Nephron progenitor cell (in vitro differentiated cells): ENCODE measurements around the gene SHC2.

Experiments
- DNase-seq: peaks from one replicate; pipeline ENCODE4 v3.0.0; 2021
- H3K27ac Mint-ChIP-seq: 2 replicates; pipeline ENCODE4 v1.8.0; 2021; ENCODE audit warnings: mild to moderate bottlenecking, moderate library complexity, mixed read lengths
- H3K27me3 Mint-ChIP-seq: 2 replicates; pipeline ENCODE4 v1.8.0; 2021; ENCODE audit warnings: mild to moderate bottlenecking, low read depth, mixed read lengths; ENCODE audit not compliant: poor library complexity
- H3K36me3 Mint-ChIP-seq: 2 replicates; pipeline ENCODE4 v1.8.0; 2021; ENCODE audit warnings: low read depth, mixed read lengths
- H3K4me1 Mint-ChIP-seq: 2 replicates; pipeline ENCODE4 v1.8.0; 2021; ENCODE audit warnings: mixed read lengths
- H3K4me3 Mint-ChIP-seq: 2 replicates; pipeline ENCODE4 v1.8.0; 2021; ENCODE audit warnings: mild to moderate bottlenecking, moderate library complexity, mixed read lengths
- H3K9me3 Mint-ChIP-seq: 2 replicates; pipeline ENCODE4 v1.8.0; 2021; ENCODE audit warnings: mild to moderate bottlenecking, moderate library complexity, mixed read lengths
- TF ChIP-seq, protein P1 (sequence below): fragments of 200-600 bp; sonication (generic); IDR thresholded peaks from 2 replicates; pipeline ENCODE4 v1.5.0; 2021; ENCODE audit warnings: antibody characterized with exemption

The SHC2 gene

GRCh38 chr19:391726-392374, 69.0 kb downstream of the SHC2 start:
- Mint-ChIP-seq H3K4me1 (peaks cover 25% of the 10 kb centered on the region), H3K4me3 (no peak overlapping the region), H3K27ac (no peak overlapping the region), H3K36me3 (peaks cover 2% of the 10 kb centered on the region), H3K9me3 (peaks cover 43% of the 10 kb centered on the region), H3K27me3 (peaks cover 11% of the 10 kb centered on the region)
- TF ChIP-seq, protein P1, sequence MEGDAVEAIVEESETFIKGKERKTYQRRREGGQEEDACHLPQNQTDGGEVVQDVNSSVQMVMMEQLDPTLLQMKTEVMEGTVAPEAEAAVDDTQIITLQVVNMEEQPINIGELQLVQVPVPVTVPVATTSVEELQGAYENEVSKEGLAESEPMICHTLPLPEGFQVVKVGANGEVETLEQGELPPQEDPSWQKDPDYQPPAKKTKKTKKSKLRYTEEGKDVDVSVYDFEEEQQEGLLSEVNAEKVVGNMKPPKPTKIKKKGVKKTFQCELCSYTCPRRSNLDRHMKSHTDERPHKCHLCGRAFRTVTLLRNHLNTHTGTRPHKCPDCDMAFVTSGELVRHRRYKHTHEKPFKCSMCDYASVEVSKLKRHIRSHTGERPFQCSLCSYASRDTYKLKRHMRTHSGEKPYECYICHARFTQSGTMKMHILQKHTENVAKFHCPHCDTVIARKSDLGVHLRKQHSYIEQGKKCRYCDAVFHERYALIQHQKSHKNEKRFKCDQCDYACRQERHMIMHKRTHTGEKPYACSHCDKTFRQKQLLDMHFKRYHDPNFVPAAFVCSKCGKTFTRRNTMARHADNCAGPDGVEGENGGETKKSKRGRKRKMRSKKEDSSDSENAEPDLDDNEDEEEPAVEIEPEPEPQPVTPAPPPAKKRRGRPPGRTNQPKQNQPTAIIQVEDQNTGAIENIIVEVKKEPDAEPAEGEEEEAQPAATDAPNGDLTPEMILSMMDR, result no peak
- DNase-seq, result no peak

GRCh38 chr19:391207-391557, 69.7 kb downstream of the SHC2 start:
- TF ChIP-seq, protein P1, result no peak
- H3K36me3 Mint-ChIP-seq, result no peaks in the 10 kb centered on the region
- no peak overlapping the region for H3K27ac Mint-ChIP-seq
- peaks cover 14% of the 10 kb centered on the region for H3K27me3 Mint-ChIP-seq
- H3K4me1 Mint-ChIP-seq, result peaks cover 29% of the 10 kb centered on the region
- no peak for DNase-seq
- peaks cover 39% of the 10 kb centered on the region for H3K9me3 Mint-ChIP-seq
- H3K4me3 Mint-ChIP-seq, result no peak overlapping the region

GRCh38 chr19:390386-391206, 70.2 kb downstream of the SHC2 start:
- no peak for DNase-seq
- peaks cover 32% of the 10 kb centered on the region for H3K4me1 Mint-ChIP-seq
- no peaks in the 10 kb centered on the region for H3K36me3 Mint-ChIP-seq
- peaks cover 33% of the 10 kb centered on the region for H3K9me3 Mint-ChIP-seq
- TF ChIP-seq, protein P1, result no peak
- H3K4me3 Mint-ChIP-seq, result no peak overlapping the region
- H3K27me3 Mint-ChIP-seq, result peaks cover 19% of the 10 kb centered on the region
- no peak overlapping the region for H3K27ac Mint-ChIP-seq

DNA sequence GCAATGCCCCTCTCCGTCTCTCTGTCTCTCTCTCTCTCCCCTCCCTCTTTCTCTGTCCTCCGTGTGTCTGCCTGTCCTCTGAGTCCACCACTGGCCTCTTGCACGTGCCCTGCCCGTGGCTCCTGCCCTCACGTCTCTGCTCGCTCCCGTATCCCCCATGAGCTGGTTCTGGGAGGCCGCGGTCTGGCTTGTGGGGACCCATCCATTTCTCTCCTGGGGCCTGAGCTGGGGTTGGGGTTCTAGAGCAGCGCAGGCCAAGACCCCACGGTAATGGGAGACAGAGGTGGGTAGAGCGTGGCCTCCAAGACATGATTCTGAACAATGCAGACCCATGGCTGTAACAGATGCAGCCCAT, 70.9 kb downstream of the SHC2 start:
- peaks cover 37% of the 10 kb centered on the region for H3K4me1 Mint-ChIP-seq
- H3K36me3 Mint-ChIP-seq, result no peaks in the 10 kb centered on the region
- TF ChIP-seq, protein P1, result no peak
- no peak for DNase-seq
- H3K9me3 Mint-ChIP-seq, result peaks cover 26% of the 10 kb centered on the region
- peaks cover 17% of the 10 kb centered on the region for H3K27me3 Mint-ChIP-seq
- H3K4me3 Mint-ChIP-seq, result no peak overlapping the region
- H3K27ac Mint-ChIP-seq, result no peak overlapping the region

- Mint-ChIP-seq H3K9me3 (peaks cover 23% of the 10 kb centered on the region), H3K4me3 (no peak overlapping the region), H3K4me1 (peaks cover 42% of the 10 kb centered on the region), H3K27me3 (peaks cover 17% of the 10 kb centered on the region), H3K27ac (no peak overlapping the region), H3K36me3 (no peaks in the 10 kb centered on the region)
- DNase-seq, result no peak
- TF ChIP-seq, protein P1, result no peak
These were observed 71.4 kb downstream of the SHC2 start for GRCh38 chr19:389255-389934.
